PC-9 (cell line): ENCODE results near the gene TMEM94.

Source experiments
- CTCF ChIP-seq: fragments of 200-600 bp; sonication (generic); conservative IDR thresholded peaks from 2 replicates; pipeline ENCODE4 v1.6.1; 2017; ENCODE audit warnings: mixed run types, antibody characterized with exemption, mild to moderate bottlenecking, moderate library complexity
- EZH2 ChIP-seq: fragments of 200-600 bp; sonication (generic); IDR thresholded peaks from 2 replicates; pipeline ENCODE4 v1.8.0; 2017; ENCODE audit warnings: antibody characterized with exemption, low read depth

- TF ChIP-seq CTCF (no peak), EZH2 (no peak)
These were observed 39.6 kb downstream of the TMEM94 start for GRCh38 chr17:75496005-75496404.
